Fibroblast of the aortic adventitia (primary cell): ENCODE data around the gene STAG1. TPM values are rescaled to one million over a fixed set of nuclear protein-coding genes. Genes with fewer than 3 reads are reported as not detected.
"Not testable (repeated sequence)": the region's sequence is repeated elsewhere in the genome, so short reads cannot be mapped to it uniquely, and the experiment has no call there.

Experiments used
- DNase-seq: peaks from one replicate; pipeline ENCODE4 v3.0.0-alpha.2; 2010; ENCODE audit warnings: low read depth
- H3K4me3 ChIP-seq: 2 replicates; pipeline ENCODE4 v1.5.1; 2011; ENCODE audit warnings: low read depth, mild to moderate bottlenecking, control low read depth, low read length, moderate library complexity
- total RNA-seq: library from RNA; depleted of rRNA; stranded (reverse); fragments of >200 nt; gene quantifications from 2 replicates; pipeline ENCODE4 v1.2.3, GENCODE V29; 2012; ENCODE audit warnings: low replicate concordance
- TF ChIP-seq, protein P1 (sequence below): IDR thresholded peaks from 2 replicates; pipeline ENCODE4 v1.5.1; 2011; ENCODE audit warnings: mild to moderate bottlenecking, low read length, control low read depth, inconsistent platforms; ENCODE audit not compliant: insufficient read depth

The STAG1 gene
- total RNA-seq, 1 donor = 78.0 TPM

DNA sequence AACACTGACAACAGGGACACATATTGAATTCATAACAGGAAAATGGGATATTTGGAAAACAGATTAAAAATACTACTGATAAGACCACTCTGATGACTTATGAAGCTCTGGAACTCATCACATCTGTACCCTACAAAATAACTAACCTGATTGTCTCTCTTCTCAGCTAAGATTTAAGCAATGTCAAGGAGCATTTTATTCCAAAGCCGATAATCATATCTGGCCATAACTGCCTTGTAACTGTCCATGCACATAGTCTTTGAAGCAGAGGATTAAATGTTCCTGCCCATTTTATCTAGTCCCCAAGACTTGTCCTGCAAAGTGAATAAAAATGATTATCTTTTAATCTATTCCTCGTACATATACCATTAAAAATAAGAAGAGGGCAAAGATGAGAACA is 234.1 kb downstream of the STAG1 start:
- TF ChIP-seq, protein P1, sequence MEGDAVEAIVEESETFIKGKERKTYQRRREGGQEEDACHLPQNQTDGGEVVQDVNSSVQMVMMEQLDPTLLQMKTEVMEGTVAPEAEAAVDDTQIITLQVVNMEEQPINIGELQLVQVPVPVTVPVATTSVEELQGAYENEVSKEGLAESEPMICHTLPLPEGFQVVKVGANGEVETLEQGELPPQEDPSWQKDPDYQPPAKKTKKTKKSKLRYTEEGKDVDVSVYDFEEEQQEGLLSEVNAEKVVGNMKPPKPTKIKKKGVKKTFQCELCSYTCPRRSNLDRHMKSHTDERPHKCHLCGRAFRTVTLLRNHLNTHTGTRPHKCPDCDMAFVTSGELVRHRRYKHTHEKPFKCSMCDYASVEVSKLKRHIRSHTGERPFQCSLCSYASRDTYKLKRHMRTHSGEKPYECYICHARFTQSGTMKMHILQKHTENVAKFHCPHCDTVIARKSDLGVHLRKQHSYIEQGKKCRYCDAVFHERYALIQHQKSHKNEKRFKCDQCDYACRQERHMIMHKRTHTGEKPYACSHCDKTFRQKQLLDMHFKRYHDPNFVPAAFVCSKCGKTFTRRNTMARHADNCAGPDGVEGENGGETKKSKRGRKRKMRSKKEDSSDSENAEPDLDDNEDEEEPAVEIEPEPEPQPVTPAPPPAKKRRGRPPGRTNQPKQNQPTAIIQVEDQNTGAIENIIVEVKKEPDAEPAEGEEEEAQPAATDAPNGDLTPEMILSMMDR = no peak
- no peak for DNase-seq
- H3K4me3 ChIP-seq = no peak overlapping the region

DNA sequence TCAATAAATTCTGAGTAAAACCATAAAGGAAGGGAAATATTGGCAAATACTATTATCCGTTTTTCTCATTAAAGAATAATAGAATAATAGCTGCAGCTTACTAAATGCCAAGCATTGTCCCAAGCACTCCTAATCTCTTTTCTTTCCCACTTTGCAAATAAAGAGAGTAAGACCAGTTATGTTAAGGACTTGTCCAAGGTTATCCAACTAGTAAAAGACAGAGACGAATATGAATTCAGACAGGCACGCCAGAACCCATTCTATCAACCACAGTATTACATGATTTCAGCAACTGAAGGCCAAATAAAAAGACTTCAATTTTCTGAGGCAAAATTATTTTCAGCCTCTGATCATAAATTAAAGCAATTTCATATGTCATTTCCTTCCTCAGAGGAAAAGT is 235.5 kb downstream of the STAG1 start:
- DNase-seq = no peak
- TF ChIP-seq, protein P1 = no peak
- H3K4me3 ChIP-seq = no peak overlapping the region

DNA sequence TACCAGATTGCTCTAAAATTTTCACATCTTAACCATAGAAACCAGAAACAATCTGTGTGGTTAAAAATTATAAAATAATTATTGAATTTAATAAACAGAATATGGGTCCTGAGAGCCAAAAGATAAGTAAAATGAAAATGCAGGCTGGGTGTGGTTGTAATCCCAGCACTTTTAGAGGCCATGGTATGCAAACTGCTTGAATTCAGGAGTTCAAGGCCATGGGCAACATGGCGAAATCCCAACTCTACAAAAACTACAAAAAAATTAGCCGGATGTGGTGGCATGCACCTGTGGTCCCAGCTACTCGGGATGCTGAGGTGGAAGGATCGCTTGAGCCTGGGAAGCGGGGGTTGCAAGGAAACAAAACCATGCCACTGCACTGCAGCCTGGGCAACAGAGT is 236.1 kb downstream of the STAG1 start:
- TF ChIP-seq, protein P1 = no peak
- no peak for DNase-seq
- no peak overlapping the region for H3K4me3 ChIP-seq

DNA sequence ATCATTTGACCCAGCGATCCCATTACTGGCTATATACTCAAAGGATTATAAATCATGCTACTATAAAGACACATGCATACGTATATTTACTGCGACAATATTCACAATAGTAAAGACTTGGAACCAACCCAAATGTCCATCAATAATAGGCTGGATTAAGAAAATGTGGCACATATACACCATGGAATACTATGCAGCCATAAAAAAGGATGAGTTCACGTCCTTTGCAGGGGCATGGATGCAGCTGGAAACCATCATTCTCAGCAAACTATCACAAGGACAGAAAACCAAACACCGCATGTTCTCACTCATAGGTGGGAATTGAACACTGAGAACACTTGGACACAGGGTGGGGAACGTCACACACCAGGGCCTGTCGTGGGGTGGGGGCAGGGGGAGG is 237.6 kb downstream of the STAG1 start:
- DNase-seq, H3K4me3 ChIP-seq: not testable (repeated sequence)

DNA sequence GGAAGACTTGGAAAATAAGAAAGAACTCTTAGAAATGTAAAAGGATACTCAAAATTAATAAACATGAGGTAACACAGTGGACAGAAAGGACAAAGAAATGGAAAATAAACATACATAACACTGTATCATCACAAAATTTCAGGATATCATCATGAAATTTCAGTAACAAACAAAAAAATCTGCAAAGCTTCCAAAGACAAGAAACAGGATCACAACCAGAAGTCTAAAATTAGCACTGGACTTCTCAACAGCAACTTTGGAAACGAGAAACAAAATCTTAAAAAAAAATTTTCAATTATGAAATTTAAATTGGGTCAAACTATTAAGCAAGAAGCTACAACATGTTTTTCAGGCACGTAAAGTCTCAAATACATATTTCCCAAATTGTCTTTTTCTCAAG is 238.8 kb downstream of the STAG1 start:
- no peak for DNase-seq
- TF ChIP-seq, protein P1 = no peak
- H3K4me3 ChIP-seq = no peak overlapping the region

DNA sequence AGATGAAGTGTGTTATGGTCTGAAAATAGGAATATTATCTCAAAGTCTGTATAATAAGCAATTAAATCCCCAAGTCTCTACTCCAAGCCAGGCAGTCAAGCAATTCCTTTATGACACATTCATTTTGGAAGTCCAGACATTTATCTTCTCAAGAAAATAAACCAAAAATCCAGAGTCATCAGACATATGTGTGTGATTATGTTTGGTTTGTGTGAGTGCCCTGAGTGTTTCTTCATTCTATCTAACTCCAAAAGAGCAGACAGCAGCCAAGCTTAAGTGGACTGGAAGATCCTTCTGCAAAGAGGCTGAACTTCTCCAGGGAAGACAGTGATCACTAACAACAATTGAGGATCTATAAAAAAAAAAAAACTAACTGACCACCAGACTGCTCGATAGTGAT is 239.8 kb downstream of the STAG1 start:
- H3K4me3 ChIP-seq = no peak overlapping the region
- peak; percentile 70 for DNase-seq
- TF ChIP-seq, protein P1 = no peak

DNA sequence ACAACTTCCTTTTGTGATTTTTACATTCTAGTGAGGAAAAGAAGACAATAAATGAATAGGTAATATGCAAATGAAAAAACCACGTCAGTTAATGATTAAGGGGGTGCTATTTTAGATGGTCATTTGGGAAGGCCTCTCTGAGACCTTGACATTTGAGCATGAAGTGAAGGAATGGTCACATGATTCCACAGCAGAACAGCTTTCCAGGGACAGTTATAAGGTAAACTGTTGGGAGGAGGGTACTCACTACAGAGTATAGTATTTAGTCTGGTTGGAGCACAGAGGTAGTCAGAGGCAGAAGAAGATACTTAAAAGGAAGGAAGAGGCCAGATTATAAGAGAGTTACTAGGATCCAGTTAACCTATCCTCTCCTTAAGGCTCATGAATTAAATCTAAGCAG is 246.5 kb downstream of the STAG1 start:
- no peak overlapping the region for H3K4me3 ChIP-seq
- DNase-seq = no peak
- TF ChIP-seq, protein P1 = no peak
